Measurements from ENCODE around the gene LRRTM4. TPM values are rescaled to one million over a fixed set of nuclear protein-coding genes. Genes with fewer than 3 reads are reported as not detected.

The LRRTM4 gene
- total RNA-seq, 1 donor from 2014 or later: 28.8 TPM

DNA sequence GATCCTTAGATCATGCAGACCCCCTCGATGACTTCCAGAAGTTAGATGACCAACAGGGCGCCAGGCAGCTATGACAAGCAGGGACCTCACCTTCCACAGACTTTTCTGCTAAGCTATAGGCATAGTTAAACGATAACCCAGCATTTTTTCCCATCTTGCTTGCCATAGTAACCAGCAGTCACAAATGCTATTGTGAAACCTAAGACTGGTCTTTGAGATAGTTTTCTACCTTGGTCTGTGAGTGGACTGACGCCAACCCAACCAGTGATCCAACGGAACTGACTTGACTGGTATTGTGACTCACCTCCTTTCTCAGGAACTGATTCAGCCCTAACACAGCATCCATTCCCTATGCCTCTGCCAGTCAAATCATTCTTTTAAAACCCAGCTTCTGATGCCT lies 361.2 kb downstream of the LRRTM4 start:
- TF ChIP-seq, protein P1, sequence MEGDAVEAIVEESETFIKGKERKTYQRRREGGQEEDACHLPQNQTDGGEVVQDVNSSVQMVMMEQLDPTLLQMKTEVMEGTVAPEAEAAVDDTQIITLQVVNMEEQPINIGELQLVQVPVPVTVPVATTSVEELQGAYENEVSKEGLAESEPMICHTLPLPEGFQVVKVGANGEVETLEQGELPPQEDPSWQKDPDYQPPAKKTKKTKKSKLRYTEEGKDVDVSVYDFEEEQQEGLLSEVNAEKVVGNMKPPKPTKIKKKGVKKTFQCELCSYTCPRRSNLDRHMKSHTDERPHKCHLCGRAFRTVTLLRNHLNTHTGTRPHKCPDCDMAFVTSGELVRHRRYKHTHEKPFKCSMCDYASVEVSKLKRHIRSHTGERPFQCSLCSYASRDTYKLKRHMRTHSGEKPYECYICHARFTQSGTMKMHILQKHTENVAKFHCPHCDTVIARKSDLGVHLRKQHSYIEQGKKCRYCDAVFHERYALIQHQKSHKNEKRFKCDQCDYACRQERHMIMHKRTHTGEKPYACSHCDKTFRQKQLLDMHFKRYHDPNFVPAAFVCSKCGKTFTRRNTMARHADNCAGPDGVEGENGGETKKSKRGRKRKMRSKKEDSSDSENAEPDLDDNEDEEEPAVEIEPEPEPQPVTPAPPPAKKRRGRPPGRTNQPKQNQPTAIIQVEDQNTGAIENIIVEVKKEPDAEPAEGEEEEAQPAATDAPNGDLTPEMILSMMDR (IDR thresholded peaks at IDR 0.05; ENCODE audit: unreplicated experiment): no peak
- Mint-ChIP-seq H3K27ac (no peak overlapping the region), H3K9me3 (peaks cover 35% of the 10 kb centered on the region), H3K4me1 (peaks cover 8% of the 10 kb centered on the region), H3K36me3 (peaks cover 11% of the 10 kb centered on the region), H3K4me3 (no peak overlapping the region), H3K27me3 (ENCODE audit: low read depth) (no peaks in the 10 kb centered on the region)
- DNase-seq (ENCODE audit: low spot score in 2 of 2, unreplicated experiment in 2 of 2): no peak

DNA sequence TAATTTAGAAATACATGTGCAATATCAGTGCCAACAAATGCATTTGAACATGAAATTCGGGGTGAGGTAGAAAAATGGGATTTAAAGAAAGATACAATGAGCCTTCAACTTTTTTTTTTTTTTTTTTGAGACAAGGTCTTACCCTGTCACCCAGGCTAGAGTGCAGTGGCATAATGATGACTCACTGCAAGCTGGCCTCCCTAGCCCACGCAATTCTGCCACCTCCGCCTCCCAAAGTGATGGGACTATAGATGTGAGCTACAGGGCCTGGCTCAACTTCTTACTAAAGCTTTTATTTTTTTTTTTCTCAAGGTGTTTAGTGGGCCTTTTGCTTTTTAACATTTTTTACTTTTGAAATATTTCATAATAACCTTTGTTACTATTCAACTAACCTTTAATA lies 365.6 kb downstream of the LRRTM4 start:
- Mint-ChIP-seq H3K36me3 (peaks cover 2% of the 10 kb centered on the region), H3K4me1 (peaks cover 11% of the 10 kb centered on the region), H3K27ac (no peak overlapping the region), H3K9me3 (peaks cover 13% of the 10 kb centered on the region), H3K27me3 (ENCODE audit: low read depth) (no peaks in the 10 kb centered on the region), H3K4me3 (no peak overlapping the region)
- TF ChIP-seq, protein P1 (IDR thresholded peaks at IDR 0.05; ENCODE audit: unreplicated experiment): no peak
- DNase-seq (ENCODE audit: low spot score in 2 of 2, unreplicated experiment in 2 of 2): no peak

DNA sequence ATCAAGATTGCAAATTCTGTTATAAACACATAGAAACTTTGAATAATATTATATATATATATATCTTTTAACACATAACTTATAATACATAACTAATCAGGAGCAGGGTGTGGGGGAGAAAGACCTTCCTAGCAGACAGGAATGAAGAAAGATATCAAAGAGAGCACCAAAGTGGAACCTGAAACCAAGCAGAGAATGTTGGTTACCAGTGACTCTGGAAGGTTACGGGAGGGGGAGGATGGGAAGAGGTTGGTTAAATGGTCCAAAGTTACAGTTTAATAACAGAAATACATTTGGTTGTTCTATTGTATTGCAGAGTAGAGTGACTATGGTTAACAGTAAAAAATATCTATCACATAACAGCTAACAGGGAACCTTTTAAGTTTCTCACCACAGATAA lies 366.7 kb downstream of the LRRTM4 start:
- Mint-ChIP-seq H3K4me3 (no peak overlapping the region), H3K27me3 (ENCODE audit: low read depth) (no peaks in the 10 kb centered on the region), H3K36me3 (peaks cover 8% of the 10 kb centered on the region), H3K9me3 (peaks cover 14% of the 10 kb centered on the region), H3K4me1 (peaks cover 11% of the 10 kb centered on the region), H3K27ac (no peak overlapping the region)
- TF ChIP-seq, protein P1 (IDR thresholded peaks at IDR 0.05; ENCODE audit: unreplicated experiment): no peak
- DNase-seq (ENCODE audit: low spot score in 2 of 2, unreplicated experiment in 2 of 2): no peak

DNA sequence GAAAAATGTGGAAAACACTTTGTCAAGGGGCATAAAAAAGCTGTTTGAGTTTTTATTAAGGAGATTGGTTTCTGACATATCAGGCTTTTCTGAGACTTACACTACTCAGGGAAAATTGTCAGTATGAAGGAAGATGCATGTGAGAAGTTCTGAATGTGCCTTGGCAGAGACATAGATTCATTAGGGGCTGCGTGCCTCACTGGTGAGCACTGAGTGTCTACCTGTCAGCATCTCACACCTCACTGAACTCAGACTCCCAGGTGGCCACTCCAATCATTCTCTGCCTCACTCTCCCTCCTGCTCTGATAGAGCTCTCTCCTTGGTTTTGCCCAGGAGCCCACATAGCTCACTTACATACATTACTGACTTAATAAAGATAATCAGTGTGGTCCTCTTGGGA lies 372.6 kb downstream of the LRRTM4 start:
- Mint-ChIP-seq H3K4me3 (no peak overlapping the region), H3K9me3 (peaks cover 32% of the 10 kb centered on the region), H3K27me3 (ENCODE audit: low read depth) (no peaks in the 10 kb centered on the region), H3K36me3 (peaks cover 11% of the 10 kb centered on the region), H3K4me1 (peaks cover 16% of the 10 kb centered on the region), H3K27ac (no peak overlapping the region)
- no peak for DNase-seq (ENCODE audit: low spot score in 2 of 2, unreplicated experiment in 2 of 2)
- TF ChIP-seq, protein P1 (IDR thresholded peaks at IDR 0.05; ENCODE audit: unreplicated experiment): no peak

DNA sequence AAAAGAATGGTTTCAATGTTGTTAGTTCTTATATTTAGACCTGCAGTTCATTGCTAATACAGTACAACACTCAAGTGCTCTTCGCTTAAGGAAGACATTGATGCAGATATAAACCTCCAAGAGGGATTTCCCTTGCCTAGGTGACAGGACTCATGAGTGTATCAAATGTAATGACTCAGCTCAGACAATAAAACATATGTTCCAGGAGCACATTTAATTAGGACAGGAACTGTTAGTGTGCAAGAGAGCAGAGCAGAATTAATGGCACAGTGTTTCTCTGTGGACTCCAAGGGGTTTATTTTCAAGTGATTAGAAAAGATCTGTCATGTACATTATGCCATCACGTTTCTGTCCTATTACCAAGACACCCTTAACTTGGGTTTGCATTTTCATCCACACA lies 375.0 kb downstream of the LRRTM4 start:
- Mint-ChIP-seq H3K4me1 (peaks cover 16% of the 10 kb centered on the region), H3K9me3 (peaks cover 32% of the 10 kb centered on the region), H3K4me3 (no peak overlapping the region), H3K36me3 (peaks cover 11% of the 10 kb centered on the region), H3K27me3 (ENCODE audit: low read depth) (no peaks in the 10 kb centered on the region), H3K27ac (no peak overlapping the region)
- DNase-seq (ENCODE audit: low spot score in 2 of 2, unreplicated experiment in 2 of 2): no peak
- TF ChIP-seq, protein P1 (IDR thresholded peaks at IDR 0.05; ENCODE audit: unreplicated experiment): no peak

DNA sequence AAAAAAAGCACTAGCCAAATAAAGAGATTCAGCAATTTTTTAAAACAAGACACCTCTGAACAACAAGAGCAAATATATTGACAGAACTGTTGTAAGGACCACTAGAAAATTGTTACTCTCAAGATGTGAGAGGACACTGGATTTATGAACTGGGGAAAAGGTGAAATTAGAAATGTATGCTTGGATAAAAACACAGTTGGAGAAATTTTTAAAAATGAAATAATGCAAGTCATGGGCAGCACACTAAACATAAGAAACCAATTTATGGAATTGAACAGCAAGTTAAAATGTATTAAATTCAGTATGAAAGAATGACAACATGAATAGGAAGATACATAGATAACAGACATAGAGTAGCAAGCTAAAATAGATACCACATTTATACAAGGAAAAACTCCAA lies 377.4 kb downstream of the LRRTM4 start:
- Mint-ChIP-seq H3K4me1 (peaks cover 16% of the 10 kb centered on the region), H3K4me3 (no peak overlapping the region), H3K9me3 (peaks cover 16% of the 10 kb centered on the region), H3K27ac (no peak overlapping the region), H3K36me3 (peaks cover 2% of the 10 kb centered on the region), H3K27me3 (ENCODE audit: low read depth) (no peaks in the 10 kb centered on the region)
- DNase-seq (ENCODE audit: low spot score in 2 of 2, unreplicated experiment in 2 of 2): no peak
- TF ChIP-seq, protein P1 (IDR thresholded peaks at IDR 0.05; ENCODE audit: unreplicated experiment): no peak
